Prostate gland (tissue), 2 donors: Measurements from ENCODE around the gene ARMC8. TPM values are rescaled to one million over a fixed set of nuclear protein-coding genes. Genes with fewer than 3 reads are reported as not detected.

Experiments used
- DNase-seq: peaks from one replicate; pipeline ENCODE4 v3.0.0-alpha.2; 2019; ENCODE audit warnings: low spot score
- H3K27ac ChIP-seq, 2 donors: fragments of 200-600 bp; sonication (generic); 2 replicates each; pipeline ENCODE4 v1.5.1; 2017 to 2019
- H3K27me3 ChIP-seq: fragments of 200-600 bp; sonication (generic); replicated peaks from 2 replicates; pipeline ENCODE4 v1.5.1; 2019; ENCODE audit not compliant: insufficient read depth
- H3K36me3 ChIP-seq, 2 donors: fragments of 200-600 bp; sonication (generic); 1 replicate in 1 of 2; 2 replicates in 1 of 2; pipeline versions ENCODE4 v1.5.1 to v1.8.1; 2017 to 2019
- H3K4me1 ChIP-seq: fragments of 200-600 bp; sonication (generic); replicated peaks from 2 replicates; pipeline ENCODE4 v1.5.1; 2019
- H3K4me3 ChIP-seq, 2 donors: fragments of 200-600 bp; sonication (generic); 2 replicates each; pipeline ENCODE4 v1.5.1; 2017 to 2019
- H3K9me3 ChIP-seq: fragments of 200-600 bp; sonication (generic); 2 replicates; pipeline ENCODE4 v1.5.1; 2017
- CTCF ChIP-seq, 4 experiments: fragments of 200-600 bp in 2 of 4; fragments of 450-650 bp in 2 of 4; sonication (generic) in 2 of 4; IDR thresholded peaks; 1 replicate in 3 of 4; 2 replicates in 1 of 4; pipeline ENCODE4 v1.5.1; 2016 to 2019; ENCODE audit warnings: antibody characterized with exemption in 4 of 4, mild to moderate bottlenecking in 2 of 4, moderate library complexity in 2 of 4
- POLR2A ChIP-seq: fragments of 450-650 bp; IDR thresholded peaks from one replicate; pipeline ENCODE4 v1.6.1; 2016; ENCODE audit warnings: antibody characterized with exemption, mild to moderate bottlenecking
- POLR2AphosphoS5 ChIP-seq: sonication (generic); formaldehyde crosslinking; IDR thresholded peaks from one replicate; pipeline ENCODE4 v1.6.1; 2017; ENCODE audit warnings: antibody characterized with exemption
- WGBS: methylation state at CpG from one replicate; pipeline ENCODE4 v1.1.5; 2018; 5-methylcytosine and 5-hydroxymethylcytosine counted together
- intact Hi-C: fragments of 100-400 bp; cut with DNase I; formaldehyde crosslinking; loops from one replicate; pipeline ENCODE4 v1.14.2; 2022
- total RNA-seq, 2 donors: library from RNA; depleted of rRNA; stranded (reverse); fragments of >200 nt; gene quantifications; one replicate each; pipeline ENCODE4 v1.1.0, GENCODE V29; 2016

Gene ARMC8
- total RNA-seq, 2 donors from 2014 or later, result 34.8 to 44.0 TPM

DNA sequence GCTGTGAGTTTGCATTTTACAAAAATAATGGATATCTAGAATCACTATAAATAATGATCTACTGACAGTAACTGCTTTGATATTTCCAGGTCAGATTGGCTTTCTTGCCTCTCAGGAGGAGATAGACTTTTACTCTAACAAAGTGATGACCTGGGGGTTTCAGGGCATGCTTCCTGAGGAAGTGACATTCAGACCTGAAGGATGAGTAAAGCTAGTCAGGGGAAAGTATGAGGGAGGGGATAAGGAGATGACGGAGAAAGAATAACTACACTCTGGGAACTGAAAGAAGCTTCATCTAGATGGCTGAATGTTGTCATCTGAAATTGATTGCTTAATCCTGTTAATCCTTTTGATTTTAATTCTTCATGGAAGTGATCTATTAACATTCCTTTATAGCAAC lies 32.2 kb downstream of the ARMC8 start:
- 35% methylated on average over 1 of the region's 1 CpG for WGBS
- H3K4me1 ChIP-seq, result no peaks in the 10 kb centered on the region
- H3K27me3 ChIP-seq, result no peaks in the 10 kb centered on the region
- no peak for DNase-seq
- H3K4me3 ChIP-seq, result no peak overlapping the region
- no peaks in the 10 kb centered on the region for H3K36me3 ChIP-seq
- no peak for TF ChIP-seq POLR2A
- no peak for TF ChIP-seq POLR2AphosphoS5
- TF ChIP-seq CTCF (IDR thresholded peaks at IDR 0.05), result no peak
- H3K9me3 ChIP-seq, result no peaks in the 10 kb centered on the region
- no peak overlapping the region for H3K27ac ChIP-seq
- intact Hi-C loops, result no loop called here

- no peak overlapping the region for H3K4me3 ChIP-seq
- no peaks in the 10 kb centered on the region for H3K36me3 ChIP-seq
- H3K27ac ChIP-seq, result no peak overlapping the region
- no peak for DNase-seq
- H3K27me3 ChIP-seq, result no peaks in the 10 kb centered on the region
- H3K9me3 ChIP-seq, result no peaks in the 10 kb centered on the region
- intact Hi-C loops, result no loop called here
- TF ChIP-seq CTCF (IDR thresholded peaks at IDR 0.05) (no peak), POLR2A (no peak), POLR2AphosphoS5 (no peak)
- 95% methylated on average over 1 of the region's 1 CpG for WGBS
- no peaks in the 10 kb centered on the region for H3K4me1 ChIP-seq
Observed at GRCh38 chr3:138220242-138220641, 33.1 kb downstream of the ARMC8 start.

DNA sequence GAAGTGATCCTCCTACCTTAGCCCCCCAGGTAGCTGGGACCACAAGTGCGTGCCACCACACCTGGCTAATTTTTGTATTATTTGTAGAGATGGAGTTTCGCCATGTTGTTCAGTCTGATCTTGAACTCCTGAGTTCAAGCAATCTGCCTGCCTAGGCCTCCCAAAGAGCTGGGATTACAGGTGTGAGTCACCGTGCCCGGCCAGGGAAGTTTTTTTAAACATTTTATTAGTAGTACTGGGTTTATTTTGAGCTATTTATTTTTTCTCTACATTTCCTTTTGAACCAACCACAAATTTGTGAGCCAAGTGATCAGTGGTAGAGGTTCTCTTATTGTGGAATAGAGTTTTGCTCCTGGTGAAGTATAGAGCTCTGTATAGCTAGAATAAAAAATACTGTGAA lies 33.7 kb downstream of the ARMC8 start:
- H3K36me3 ChIP-seq, result no peaks in the 10 kb centered on the region
- H3K4me3 ChIP-seq, result no peak overlapping the region
- no peaks in the 10 kb centered on the region for H3K4me1 ChIP-seq
- 81% methylated on average over 4 of the region's 4 CpGs for WGBS
- H3K27ac ChIP-seq, result no peak overlapping the region
- no peak for TF ChIP-seq POLR2AphosphoS5
- no peak for TF ChIP-seq CTCF (IDR thresholded peaks at IDR 0.05)
- TF ChIP-seq POLR2A, result no peak
- no peak for DNase-seq
- H3K27me3 ChIP-seq, result no peaks in the 10 kb centered on the region
- H3K9me3 ChIP-seq, result no peaks in the 10 kb centered on the region
- intact Hi-C loops, result no loop called here

- 74% methylated on average over 2 of the region's 2 CpGs for WGBS
- intact Hi-C loops, result no loop called here
- H3K27ac ChIP-seq, result no peak overlapping the region
- H3K4me1 ChIP-seq, result no peaks in the 10 kb centered on the region
- H3K36me3 ChIP-seq, result no peaks in the 10 kb centered on the region
- TF ChIP-seq CTCF (IDR thresholded peaks at IDR 0.05), result no peak
- no peak for TF ChIP-seq POLR2AphosphoS5
- no peak for TF ChIP-seq POLR2A
- no peaks in the 10 kb centered on the region for H3K27me3 ChIP-seq
- DNase-seq, result no peak
- H3K9me3 ChIP-seq, result no peaks in the 10 kb centered on the region
- no peak overlapping the region for H3K4me3 ChIP-seq
Observed at GRCh38 chr3:138222131-138222941, 35.2 kb downstream of the ARMC8 start.

DNA sequence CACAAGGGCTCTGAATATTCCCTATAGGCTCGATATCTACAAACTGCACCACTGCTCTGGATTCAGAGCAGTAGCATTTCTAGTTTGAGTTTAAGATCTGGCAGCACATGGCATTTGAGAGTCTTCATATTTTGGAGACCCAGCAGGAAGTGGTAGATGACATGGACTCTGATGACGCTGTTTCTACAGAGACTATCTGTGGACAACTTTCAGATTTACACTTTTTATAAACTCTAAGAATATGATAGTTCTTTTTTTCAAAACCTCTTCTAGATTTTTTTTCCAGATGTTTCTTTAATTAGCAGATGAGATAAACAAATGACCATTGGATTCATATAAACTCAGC lies 35.8 kb downstream of the ARMC8 start:
- DNase-seq, result no peak
- Histone ChIP-seq H3K27me3 (no peaks in the 10 kb centered on the region), H3K4me1 (no peaks in the 10 kb centered on the region), H3K9me3 (no peaks in the 10 kb centered on the region), H3K4me3 (no peak overlapping the region), H3K36me3 (no peaks in the 10 kb centered on the region), H3K27ac (no peak overlapping the region)
- TF ChIP-seq POLR2AphosphoS5 (no peak), CTCF (IDR thresholded peaks at IDR 0.05) (no peak), POLR2A (no peak)
- WGBS, result 93% methylated on average over 2 of the region's 2 CpGs
- intact Hi-C loops, result no loop called here
